Inflammatory macrophage treated with lipopolysaccharide for 1 hour (primary cell): ENCODE results near the gene DIP2C.

ENCODE experiments used
- DNase-seq, 2 donors: peaks; one replicate each; pipeline ENCODE4 v3.0.0-alpha.2; 2020 to 2022

DIP2C gene

GRCh38 chr10:396535-397220, 292.8 kb downstream of the DIP2C start:
- DNase-seq, result peak in 1 of 2 donors; percentile 11

- DNase-seq, result no peak
These were observed 293.4 kb downstream of the DIP2C start for GRCh38 chr10:396107-396506.

DNA sequence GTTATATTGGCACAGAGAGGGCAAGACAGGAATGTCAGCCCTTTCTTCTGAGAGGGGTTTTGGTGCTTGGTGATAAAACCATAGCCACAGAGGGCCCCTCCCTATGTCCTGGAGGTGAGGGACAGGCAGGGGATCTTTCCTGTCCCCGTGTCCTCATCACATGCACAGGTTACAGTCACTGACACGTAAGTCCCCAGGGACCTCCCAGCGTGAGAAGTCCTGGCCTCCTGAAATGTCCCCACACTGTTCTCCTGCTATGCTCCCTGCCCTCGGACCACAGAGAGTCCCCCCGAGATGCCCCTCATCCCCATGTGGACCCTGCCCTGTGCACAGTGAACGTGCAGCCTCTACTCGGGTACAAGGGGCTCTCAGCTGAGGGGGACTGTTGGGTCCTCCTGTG, 293.8 kb downstream of the DIP2C start:
- no peak for DNase-seq

DNA sequence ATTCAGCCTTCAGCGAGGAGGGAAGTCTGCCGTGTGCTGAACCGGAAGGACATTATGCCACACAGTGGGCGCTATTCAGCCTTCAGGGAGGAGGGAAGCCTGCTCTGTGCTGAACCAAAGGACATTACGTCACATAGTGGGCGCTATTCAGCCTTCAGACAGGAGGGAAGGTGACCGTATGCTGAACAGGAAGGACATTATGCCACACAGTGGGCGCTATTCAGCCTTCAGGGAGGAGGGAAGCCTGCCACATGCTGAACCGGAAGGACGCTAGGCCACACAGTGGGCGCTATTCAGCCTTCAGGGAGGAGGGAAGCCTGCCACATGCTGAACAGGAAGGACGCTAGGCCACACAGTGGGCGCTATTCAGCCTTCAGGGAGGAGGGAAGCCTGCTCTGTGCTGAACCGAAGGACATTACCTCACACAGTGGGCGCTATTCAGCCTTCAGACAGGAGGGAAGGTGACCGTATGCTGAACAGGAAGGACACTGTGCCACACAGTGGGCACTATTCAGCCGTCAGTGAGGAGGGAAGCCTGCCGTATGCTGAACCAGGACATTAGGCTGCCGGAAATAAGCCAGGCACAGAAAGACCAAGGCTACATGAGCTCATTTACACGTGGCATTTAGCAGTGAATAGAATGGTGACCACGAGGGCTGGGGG, 294.9 kb downstream of the DIP2C start:
- peak; percentile 31 to 66 for DNase-seq

- DNase-seq, result no peak
These were observed 295.6 kb downstream of the DIP2C start for GRCh38 chr10:393787-394438.

DNA sequence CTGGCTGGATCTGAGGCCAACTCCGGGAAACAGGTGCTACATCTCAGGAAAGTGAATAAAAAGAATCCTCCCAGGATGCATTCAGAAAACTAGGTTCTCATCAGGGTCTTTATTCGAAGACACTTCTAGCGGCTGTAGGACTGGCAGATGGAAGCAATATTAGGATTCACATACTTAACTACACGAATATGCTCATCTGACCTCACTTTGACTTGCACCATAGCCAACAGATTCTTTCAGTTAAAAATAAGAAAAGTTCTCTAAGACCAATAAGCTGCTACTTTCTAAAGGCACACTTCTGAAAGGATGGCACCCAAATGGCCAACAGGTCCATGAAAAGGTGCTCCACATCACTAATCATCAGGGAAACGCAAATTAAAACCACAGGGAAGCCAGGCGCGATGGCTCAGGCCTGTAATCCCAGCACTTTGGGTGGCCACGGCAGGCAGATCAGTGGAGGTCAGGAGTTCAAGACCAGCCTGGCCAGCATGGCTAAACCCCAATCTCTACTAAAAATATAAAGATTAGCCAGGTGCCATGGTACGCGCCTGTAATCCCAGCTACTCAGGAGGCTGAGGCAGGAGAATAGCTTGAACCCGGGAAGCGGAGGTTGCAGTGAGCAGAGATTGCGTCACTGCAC, 296.2 kb downstream of the DIP2C start:
- no peak for DNase-seq

- no peak for DNase-seq
These were observed 296.8 kb downstream of the DIP2C start for GRCh38 chr10:392705-393037.

DNA sequence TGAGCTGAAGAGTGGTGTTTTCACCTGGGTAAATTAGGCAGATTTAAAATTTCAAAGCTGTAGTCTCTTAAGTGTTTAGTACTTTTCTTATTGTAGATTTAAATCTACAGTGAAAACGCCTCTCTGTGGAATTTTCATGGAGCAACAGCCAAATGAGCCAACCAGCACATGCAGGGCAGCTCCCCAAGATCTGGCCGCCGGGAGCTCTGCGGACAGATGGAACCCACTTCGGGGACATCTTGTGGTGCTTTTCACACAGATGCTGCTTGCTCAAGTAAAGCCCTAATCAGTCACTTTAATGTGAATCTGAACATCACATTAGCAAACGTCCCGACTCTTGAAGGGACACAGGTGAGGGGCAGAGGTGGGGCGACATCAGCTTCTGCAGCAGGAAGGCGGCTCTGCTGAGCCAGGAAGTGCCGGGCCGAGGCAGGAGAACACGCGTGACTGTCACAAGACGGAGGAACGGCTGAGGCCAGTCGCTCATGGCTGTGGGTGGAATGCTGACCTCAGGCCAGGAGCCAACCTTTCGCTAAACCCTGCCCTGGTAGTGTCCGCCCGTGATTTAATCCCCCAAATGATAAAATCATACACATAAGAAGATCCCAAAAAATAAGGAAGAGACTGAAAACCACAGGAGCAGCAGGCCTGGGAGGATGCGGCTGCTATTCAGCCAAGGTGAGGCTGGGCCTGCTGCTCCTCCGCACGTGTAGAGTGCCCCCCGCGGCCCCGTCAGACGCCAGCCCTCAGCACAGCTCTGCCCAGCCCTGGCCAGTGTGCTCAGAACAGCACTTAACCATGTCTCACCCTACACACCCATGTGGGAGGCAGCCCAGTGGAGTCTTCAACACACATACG, 297.4 kb downstream of the DIP2C start:
- no peak for DNase-seq

DNA sequence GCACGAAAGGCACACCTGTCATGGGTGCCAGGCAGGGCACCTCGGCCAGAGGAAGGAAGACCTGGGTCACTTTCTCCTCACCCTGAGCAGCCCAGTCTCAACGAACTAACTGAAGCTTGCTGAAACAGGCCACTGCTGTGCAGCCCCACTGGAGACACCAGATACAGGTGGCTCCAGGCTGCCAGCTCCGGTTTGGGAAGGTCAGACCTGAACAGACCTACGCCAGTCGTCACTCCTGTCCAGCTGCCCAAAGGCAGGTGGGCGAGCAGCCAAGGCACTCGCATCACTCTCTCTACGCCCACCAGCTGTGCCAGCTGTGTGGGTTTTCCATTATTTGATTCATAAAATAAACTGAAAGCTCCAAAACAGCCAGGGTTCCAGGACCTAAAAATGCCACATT, 298.2 kb downstream of the DIP2C start:
- DNase-seq, result no peak

GRCh38 chr10:390449-391100, 298.9 kb downstream of the DIP2C start:
- DNase-seq, result no peak

- no peak for DNase-seq
These were observed 299.5 kb downstream of the DIP2C start for GRCh38 chr10:389836-390448.

DNA sequence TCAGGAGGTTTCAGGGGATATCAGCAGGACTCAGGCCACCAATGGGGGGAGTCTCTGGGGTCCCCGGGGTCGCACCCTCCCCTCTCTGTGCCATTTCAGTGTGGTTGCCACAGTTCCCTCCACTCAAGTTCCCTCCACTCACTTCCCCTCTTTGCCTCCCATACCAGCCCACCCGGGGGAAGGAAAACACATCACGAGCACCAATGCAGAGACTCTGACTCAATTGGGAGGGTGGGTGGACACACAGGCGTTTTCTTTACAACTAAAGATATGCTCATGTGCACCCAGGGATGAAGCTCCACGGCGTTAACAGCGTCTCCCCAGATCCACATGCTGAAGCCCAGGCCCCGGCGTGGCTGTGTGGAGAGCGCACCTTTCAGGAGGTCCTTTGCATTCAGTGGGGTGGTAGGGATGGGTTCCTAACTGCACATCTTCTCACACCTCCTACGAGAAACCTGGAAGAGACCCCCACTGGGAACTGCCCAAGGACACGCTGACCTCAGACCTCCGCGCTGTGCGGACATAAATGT, 300.1 kb downstream of the DIP2C start:
- DNase-seq, result peak; percentile 14 to 46

DNA sequence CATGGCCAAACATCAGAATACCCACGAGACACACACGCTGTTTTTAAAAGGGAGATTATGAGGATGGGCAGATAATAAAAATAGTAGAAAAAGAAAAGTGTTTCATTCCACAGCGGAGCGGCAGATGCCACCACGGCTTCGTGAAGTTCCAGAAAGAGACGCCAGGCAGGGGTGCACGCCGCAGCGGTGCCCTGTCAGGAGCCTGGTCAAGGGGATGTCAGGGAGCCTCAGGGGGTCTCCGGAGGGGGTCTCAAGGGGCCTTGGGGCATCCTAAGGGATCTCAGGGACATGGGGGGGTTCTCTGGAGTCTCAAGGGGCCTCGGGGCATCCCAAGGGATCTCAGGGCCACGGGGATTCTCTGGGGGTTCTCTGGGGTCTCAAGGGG, 300.8 kb downstream of the DIP2C start:
- no peak for DNase-seq

DNA sequence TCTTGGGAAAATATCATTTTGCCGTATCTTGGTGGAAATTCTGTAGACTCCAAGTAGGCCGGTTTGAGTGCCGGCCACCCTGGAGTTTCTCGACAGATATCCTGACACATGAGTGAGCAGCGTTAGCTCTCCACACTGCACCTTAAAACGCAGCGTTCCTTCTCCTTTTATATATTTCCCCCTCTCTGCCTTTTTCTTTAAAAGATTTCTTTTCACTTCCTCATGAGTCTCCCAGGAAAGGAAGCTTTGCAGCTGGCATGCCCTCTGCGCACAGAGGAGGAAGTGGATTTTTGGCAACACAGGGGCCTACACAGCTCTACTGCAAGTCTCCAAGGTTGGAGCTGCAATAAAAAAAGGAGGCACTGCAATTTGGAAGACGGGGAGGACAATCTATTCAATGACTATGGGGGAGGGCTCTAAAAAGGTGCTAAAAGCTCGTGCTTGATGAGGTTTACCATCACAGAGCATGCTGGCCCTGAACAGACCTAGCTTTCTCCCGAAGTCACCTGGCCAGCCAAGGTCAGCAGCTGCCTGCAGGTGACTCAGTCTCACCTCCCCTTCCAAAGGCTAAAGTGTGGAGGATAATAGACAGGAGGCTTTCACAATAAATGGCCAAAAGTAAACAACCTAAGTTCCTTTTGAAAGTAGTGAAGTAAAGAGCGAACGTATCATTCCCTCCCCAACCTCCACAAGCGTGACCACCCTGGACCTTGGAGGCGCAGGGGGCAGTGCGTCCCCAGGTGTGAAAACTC, 301.4 kb downstream of the DIP2C start:
- peak; percentile 71 to 83 for DNase-seq

- no peak for DNase-seq
These were observed 301.9 kb downstream of the DIP2C start for GRCh38 chr10:387593-387891.

DNA sequence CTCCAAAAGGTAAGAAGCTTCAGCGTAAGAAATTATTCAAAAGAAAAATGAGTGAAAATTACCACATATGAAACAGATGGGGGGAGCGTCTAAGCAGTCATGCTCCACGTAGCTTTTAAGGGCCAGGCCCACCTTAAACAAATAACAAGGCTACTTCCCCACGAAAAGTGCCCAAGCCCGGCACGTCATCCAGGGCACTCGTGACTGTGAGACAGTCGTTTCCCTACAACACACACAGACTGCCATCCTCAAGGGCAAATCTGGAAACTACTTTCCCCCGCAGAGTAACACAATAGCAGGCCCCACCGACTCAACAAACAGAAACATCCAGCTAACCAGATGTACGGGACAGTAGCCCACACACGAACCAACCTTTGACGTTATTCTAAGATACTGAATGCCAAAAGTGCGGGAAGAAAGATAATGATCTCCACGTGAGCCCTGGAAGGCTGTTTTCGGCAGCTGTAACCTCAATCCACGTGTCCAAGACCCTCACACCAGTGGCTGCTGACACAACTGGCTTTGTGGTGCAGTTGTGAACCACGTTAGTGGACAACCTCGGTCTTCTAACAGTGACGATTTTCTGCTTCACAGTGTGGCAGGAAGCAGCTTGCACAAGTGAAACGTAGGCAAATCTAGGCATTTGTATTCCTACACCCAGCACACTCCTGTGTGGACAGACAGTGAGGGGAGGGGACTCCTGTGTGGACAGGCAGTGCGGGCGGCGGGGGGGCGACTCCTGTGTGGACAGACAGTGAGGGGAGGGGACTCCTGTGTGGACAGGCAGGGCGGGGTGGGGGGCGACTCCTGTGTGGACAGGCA, 302.5 kb downstream of the DIP2C start:
- DNase-seq, result peak; percentile 22 to 57

GRCh38 chr10:385571-386300, 303.7 kb downstream of the DIP2C start:
- DNase-seq, result no peak

DNA sequence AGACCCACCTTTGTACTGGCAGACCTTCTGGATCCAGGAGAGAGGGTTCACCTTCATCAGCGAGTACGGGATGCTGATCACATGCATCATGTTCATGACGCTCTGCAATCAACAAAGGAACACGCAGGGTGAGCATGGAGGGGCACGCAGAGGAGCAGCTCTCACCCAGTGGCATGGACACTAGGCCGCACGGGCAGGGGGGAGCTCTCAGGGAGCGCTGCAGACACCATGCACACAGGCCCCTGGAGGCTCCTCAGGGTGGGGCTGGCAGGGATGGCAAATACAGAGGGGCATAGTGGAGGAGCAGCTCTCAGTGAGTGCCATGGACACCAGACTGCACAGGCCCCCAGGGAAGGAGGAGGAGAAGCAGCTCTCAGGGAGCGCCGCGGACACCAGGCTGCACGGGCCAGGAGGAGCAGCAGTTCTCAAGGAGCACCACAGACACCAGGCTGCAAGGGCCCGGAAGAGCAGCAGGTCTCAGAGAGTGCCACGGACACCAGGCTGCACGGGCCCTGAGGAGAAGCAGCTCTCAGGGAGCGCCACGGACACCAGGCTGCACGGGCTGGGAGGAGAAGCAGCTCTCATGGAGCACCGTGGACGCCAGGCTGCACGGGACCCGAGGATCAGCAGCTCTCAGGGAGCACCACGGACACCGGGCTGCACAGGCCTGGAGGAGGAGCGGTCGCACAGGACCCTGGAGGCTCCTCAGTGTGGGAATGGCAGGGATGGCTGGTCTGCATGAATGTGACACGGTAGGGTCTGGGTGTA, 304.7 kb downstream of the DIP2C start:
- no peak for DNase-seq

- no peak for DNase-seq
These were observed 305.9 kb downstream of the DIP2C start for GRCh38 chr10:383519-383918.
